GM12878 (cell line): ENCODE measurements around the gene MLIP.

Source experiments
- SRF ChIP-seq, 2 experiments: IDR thresholded peaks; 2 replicates each; pipeline ENCODE4 v1.6.1; 2011; ENCODE audit warnings: low read depth in 2 of 2, low read length in 2 of 2, mild to moderate bottlenecking in 1 of 2, moderate library complexity in 1 of 2
- YY1 ChIP-seq: IDR thresholded peaks from 2 replicates; pipeline ENCODE4 v1.6.1; 2011; ENCODE audit warnings: low read depth, mild to moderate bottlenecking, low read length

GRCh38 chr6:54260025-54260424 is 148.8 kb downstream of the MLIP start:
- no peak for TF ChIP-seq SRF (IDR thresholded peaks at IDR 0.05; ENCODE audit: low read depth in 2 of 2, low read length in 2 of 2)
- TF ChIP-seq YY1, result no peak
